Parathyroid adenoma (tissue), 2 donors: ENCODE data around the gene TMEM132D.

ENCODE experiments used
- H2AFZ ChIP-seq: fragments of 300-600 bp; sonication (generic); one replicate; pipeline ENCODE4 v1.7.0; 2017; ENCODE audit warnings: antibody characterized with exemption, mild to moderate bottlenecking
- H3K27ac ChIP-seq: fragments of 300-600 bp; sonication (generic); one replicate; pipeline ENCODE4 v1.7.0; 2017
- H3K27me3 ChIP-seq: fragments of 300-600 bp; sonication (generic); one replicate; pipeline ENCODE4 v1.7.0; 2017; ENCODE audit warnings: low read length; ENCODE audit not compliant: control insufficient read depth, insufficient read depth
- H3K36me3 ChIP-seq: fragments of 300-600 bp; sonication (generic); one replicate; pipeline ENCODE4 v1.7.0; 2017; ENCODE audit warnings: low read length; ENCODE audit not compliant: control insufficient read depth, insufficient read depth
- H3K4me1 ChIP-seq: fragments of 300-600 bp; sonication (generic); one replicate; pipeline ENCODE4 v1.7.0; 2017; ENCODE audit warnings: control low read depth
- H3K4me2 ChIP-seq: fragments of 300-600 bp; sonication (generic); one replicate; pipeline ENCODE4 v1.7.0; 2017; ENCODE audit warnings: low read length
- H3K4me3 ChIP-seq: fragments of 300-600 bp; sonication (generic); one replicate; pipeline ENCODE4 v1.7.0; 2017; ENCODE audit warnings: low read depth, low read length
- H3K79me2 ChIP-seq: fragments of 300-600 bp; sonication (generic); one replicate; pipeline ENCODE4 v1.7.0; 2017; ENCODE audit warnings: control low read depth
- H3K9ac ChIP-seq: fragments of 300-600 bp; sonication (generic); one replicate; pipeline ENCODE4 v1.7.0; 2017; ENCODE audit warnings: mild to moderate bottlenecking
- H3K9me3 ChIP-seq: fragments of 300-600 bp; sonication (generic); one replicate; pipeline ENCODE4 v1.7.0; 2017; ENCODE audit warnings: low read length; ENCODE audit not compliant: control insufficient read depth
- CTCF ChIP-seq: fragments of 300-600 bp; sonication (generic); IDR thresholded peaks from one replicate; pipeline ENCODE4 v1.7.0; 2017; ENCODE audit warnings: antibody characterized with exemption, mild to moderate bottlenecking
- donor health status: primary hyperparathyroidism.

The TMEM132D gene

DNA sequence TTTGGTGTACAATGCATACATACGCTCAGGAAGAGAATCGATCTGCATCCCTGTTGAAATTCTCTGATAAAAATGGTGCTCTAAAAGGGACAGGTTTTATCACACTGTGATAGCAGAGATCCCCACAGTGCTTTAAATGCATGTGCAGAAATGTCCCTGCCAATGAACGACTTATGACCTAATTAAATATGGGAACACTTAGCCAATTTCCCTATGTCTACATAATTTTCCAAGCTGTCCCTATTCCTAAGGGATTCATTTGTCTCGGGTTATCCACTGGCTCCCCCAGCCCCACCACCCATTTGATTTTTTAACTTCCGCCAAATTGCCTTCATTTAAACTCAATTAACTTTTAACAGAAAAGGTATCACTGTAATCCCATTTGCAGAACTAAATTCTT, 284.6 kb downstream of the TMEM132D start:
- H3K4me3 ChIP-seq = no peak overlapping the region
- no peak overlapping the region for H3K27ac ChIP-seq
- no peak overlapping the region for H3K9ac ChIP-seq
- no peak for TF ChIP-seq CTCF
- H2AFZ ChIP-seq = no peak overlapping the region
- H3K9me3 ChIP-seq = no peaks in the 10 kb centered on the region
- no peaks in the 10 kb centered on the region for H3K79me2 ChIP-seq
- no peak overlapping the region for H3K4me2 ChIP-seq
- no peaks in the 10 kb centered on the region for H3K4me1 ChIP-seq
- no peaks in the 10 kb centered on the region for H3K27me3 ChIP-seq
- H3K36me3 ChIP-seq = no peaks in the 10 kb centered on the region

DNA sequence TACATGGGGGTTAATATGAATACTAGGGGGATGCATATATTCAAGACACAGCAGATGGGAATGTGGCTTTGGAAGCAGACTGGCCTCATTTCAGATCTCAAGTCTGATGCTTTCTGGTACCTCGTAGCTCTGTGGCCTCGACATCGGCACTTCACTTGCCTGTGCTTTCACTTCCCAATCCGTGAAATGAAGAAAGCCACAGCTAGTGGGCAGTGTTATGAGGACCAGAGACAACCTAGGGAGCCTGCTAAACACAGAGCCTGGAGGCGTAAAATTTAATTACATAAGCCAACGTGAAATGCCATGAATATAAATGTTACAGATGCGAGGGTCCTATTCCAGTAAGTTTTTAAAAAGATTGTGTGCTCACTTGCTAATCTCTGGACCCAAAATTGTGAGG, 286.0 kb downstream of the TMEM132D start:
- H3K79me2 ChIP-seq = no peaks in the 10 kb centered on the region
- no peak overlapping the region for H3K4me2 ChIP-seq
- no peaks in the 10 kb centered on the region for H3K9me3 ChIP-seq
- H3K4me3 ChIP-seq = no peak overlapping the region
- no peaks in the 10 kb centered on the region for H3K36me3 ChIP-seq
- no peak for TF ChIP-seq CTCF
- H3K27me3 ChIP-seq = no peaks in the 10 kb centered on the region
- no peak overlapping the region for H3K9ac ChIP-seq
- H3K27ac ChIP-seq = no peak overlapping the region
- H2AFZ ChIP-seq = no peak overlapping the region
- H3K4me1 ChIP-seq = no peaks in the 10 kb centered on the region

- Histone ChIP-seq H3K36me3 (no peaks in the 10 kb centered on the region), H3K79me2 (no peaks in the 10 kb centered on the region), H3K27me3 (no peaks in the 10 kb centered on the region), H3K4me3 (no peak overlapping the region), H3K4me1 (no peaks in the 10 kb centered on the region), H3K9ac (no peak overlapping the region), H3K4me2 (no peak overlapping the region), H3K9me3 (no peaks in the 10 kb centered on the region), H2AFZ (no peak overlapping the region), H3K27ac (no peak overlapping the region)
- TF ChIP-seq CTCF = no peak
These were observed 288.8 kb downstream of the TMEM132D start for GRCh38 chr12:129615001-129615400.

DNA sequence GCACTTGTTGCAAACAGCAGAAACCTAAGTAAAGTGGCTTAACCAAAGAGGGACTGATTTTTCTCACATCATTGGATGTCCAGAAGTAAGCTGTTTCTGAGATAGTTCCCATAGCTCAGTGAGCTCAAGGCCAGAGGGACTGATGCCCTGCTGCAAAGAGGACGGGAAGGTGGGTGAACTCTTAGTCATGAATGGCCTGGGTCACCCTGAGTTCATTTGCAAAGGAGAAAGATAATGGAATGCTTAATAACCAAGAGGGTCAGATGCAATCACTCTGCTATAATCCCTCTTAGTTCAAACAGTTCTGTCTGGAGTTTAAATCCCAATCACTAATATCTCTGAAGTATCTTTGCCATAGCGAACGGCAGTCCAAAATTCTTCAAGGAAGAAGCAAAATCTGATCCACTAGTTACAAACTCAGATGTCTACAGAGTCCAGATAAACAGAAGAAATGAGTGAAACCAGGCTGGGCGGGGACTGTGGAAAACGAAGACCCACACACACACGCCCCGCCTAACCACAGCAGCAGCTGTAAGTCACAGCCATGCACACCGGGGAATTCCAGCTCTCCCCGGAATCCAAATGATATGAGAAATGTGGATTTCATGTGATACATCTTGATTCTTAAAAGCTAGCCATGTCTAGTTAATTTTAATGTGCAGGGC, 289.5 kb downstream of the TMEM132D start:
- H3K4me2 ChIP-seq = no peak overlapping the region
- no peaks in the 10 kb centered on the region for H3K36me3 ChIP-seq
- H2AFZ ChIP-seq = no peak overlapping the region
- no peaks in the 10 kb centered on the region for H3K79me2 ChIP-seq
- no peaks in the 10 kb centered on the region for H3K9me3 ChIP-seq
- H3K27me3 ChIP-seq = no peaks in the 10 kb centered on the region
- no peak overlapping the region for H3K4me3 ChIP-seq
- H3K4me1 ChIP-seq = no peaks in the 10 kb centered on the region
- no peak overlapping the region for H3K27ac ChIP-seq
- no peak for TF ChIP-seq CTCF
- H3K9ac ChIP-seq = no peak overlapping the region

- H3K4me1 ChIP-seq = no peaks in the 10 kb centered on the region
- H3K9ac ChIP-seq = no peak overlapping the region
- no peak overlapping the region for H3K27ac ChIP-seq
- no peak overlapping the region for H3K4me2 ChIP-seq
- no peaks in the 10 kb centered on the region for H3K79me2 ChIP-seq
- no peaks in the 10 kb centered on the region for H3K9me3 ChIP-seq
- TF ChIP-seq CTCF = no peak
- no peak overlapping the region for H2AFZ ChIP-seq
- no peaks in the 10 kb centered on the region for H3K27me3 ChIP-seq
- no peak overlapping the region for H3K4me3 ChIP-seq
- no peaks in the 10 kb centered on the region for H3K36me3 ChIP-seq
These were observed 290.5 kb downstream of the TMEM132D start for GRCh38 chr12:129613314-129613713.
